ENCODE data around the gene TTC39B.

TTC39B gene

DNA sequence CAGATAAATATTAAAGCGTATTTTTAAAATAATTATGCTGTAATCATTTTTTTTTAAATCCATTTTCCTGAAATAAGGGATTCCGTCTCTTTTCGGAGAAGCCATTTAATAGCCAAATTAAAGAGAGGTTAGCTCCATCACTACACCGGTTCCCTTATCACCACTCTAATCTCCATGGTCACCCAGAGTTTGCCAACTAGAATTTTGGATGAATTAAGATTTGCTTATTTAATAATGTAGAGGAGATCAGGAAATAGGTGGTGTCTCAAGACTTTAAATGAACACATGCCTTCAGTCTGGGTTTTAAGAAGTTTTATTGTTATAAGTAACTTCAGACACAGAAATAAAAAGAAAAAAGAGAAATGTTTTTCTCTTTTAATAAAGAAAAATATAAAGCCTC, 151.7 kb downstream of the TTC39B start:
- no peak for DNase-seq
- Histone ChIP-seq H3K9me3 (no peaks in the 10 kb centered on the region), H3K4me1 (no peaks in the 10 kb centered on the region), H3K4me3 (ENCODE audit: low read depth, low read length) (no peak overlapping the region), H3K27me3 (no peaks in the 10 kb centered on the region), H3K36me3 (no peaks in the 10 kb centered on the region)
- TF ChIP-seq CTCF (IDR thresholded peaks at IDR 0.05; ENCODE audit: low read depth, low read length): no peak

GRCh38 chr9:15154677-15155076, 152.3 kb downstream of the TTC39B start:
- DNase-seq: no peak
- H3K9me3 ChIP-seq: no peaks in the 10 kb centered on the region
- no peak overlapping the region for H3K4me3 ChIP-seq (ENCODE audit: low read depth, low read length)
- no peaks in the 10 kb centered on the region for H3K4me1 ChIP-seq
- no peaks in the 10 kb centered on the region for H3K27me3 ChIP-seq
- no peaks in the 10 kb centered on the region for H3K36me3 ChIP-seq
- no peak for TF ChIP-seq CTCF (IDR thresholded peaks at IDR 0.05; ENCODE audit: low read depth, low read length)

DNA sequence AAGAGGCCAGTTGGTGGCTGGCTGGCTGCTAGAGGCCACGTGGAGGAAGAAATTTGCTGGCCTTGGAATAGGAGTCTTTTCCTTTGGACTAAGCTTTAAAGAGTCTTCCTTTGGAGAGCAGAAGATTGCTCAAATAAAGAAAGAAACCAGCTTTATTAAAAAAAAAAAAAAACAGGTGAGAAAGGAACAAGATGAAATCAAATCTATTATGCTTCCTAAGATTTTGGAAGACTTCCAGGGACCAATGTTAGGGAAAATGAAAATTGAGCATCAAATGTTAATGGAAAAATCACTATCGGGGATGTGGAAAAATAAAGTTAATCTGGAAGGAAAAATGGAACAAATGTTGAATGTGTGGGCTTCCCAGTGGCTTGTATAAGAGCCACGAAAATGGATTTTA, 153.1 kb downstream of the TTC39B start:
- DNase-seq: no peak
- Histone ChIP-seq H3K36me3 (no peaks in the 10 kb centered on the region), H3K4me3 (ENCODE audit: low read depth, low read length) (no peak overlapping the region), H3K27me3 (no peaks in the 10 kb centered on the region), H3K9me3 (no peaks in the 10 kb centered on the region), H3K4me1 (no peaks in the 10 kb centered on the region)
- no peak for TF ChIP-seq CTCF (IDR thresholded peaks at IDR 0.05; ENCODE audit: low read depth, low read length)

- H3K9me3 ChIP-seq: no peaks in the 10 kb centered on the region
- H3K27me3 ChIP-seq: no peaks in the 10 kb centered on the region
- H3K4me1 ChIP-seq: no peaks in the 10 kb centered on the region
- H3K4me3 ChIP-seq (ENCODE audit: low read depth, low read length): no peak overlapping the region
- no peak for DNase-seq
- H3K36me3 ChIP-seq: no peaks in the 10 kb centered on the region
- TF ChIP-seq CTCF (IDR thresholded peaks at IDR 0.05; ENCODE audit: low read depth, low read length): no peak
These were observed 156.1 kb downstream of the TTC39B start for GRCh38 chr9:15150939-15151338.

- DNase-seq: no peak
- Histone ChIP-seq H3K9me3 (no peaks in the 10 kb centered on the region), H3K4me3 (ENCODE audit: low read depth, low read length) (no peak overlapping the region), H3K27me3 (no peaks in the 10 kb centered on the region), H3K36me3 (no peaks in the 10 kb centered on the region), H3K4me1 (no peaks in the 10 kb centered on the region)
- no peak for TF ChIP-seq CTCF (IDR thresholded peaks at IDR 0.05; ENCODE audit: low read depth, low read length)
These were observed 157.6 kb downstream of the TTC39B start for GRCh38 chr9:15149450-15149849.

- Histone ChIP-seq H3K4me3 (ENCODE audit: low read depth, low read length) (no peak overlapping the region), H3K9me3 (no peaks in the 10 kb centered on the region), H3K27me3 (no peaks in the 10 kb centered on the region), H3K4me1 (no peaks in the 10 kb centered on the region), H3K36me3 (no peaks in the 10 kb centered on the region)
- no peak for TF ChIP-seq CTCF (IDR thresholded peaks at IDR 0.05; ENCODE audit: low read depth, low read length)
- no peak for DNase-seq
These were observed 160.7 kb downstream of the TTC39B start for GRCh38 chr9:15146268-15146700.

Data from BE2C (cell line).